GM12801 (cell line): ENCODE results near the gene TBC1D25.

Experiments
- TF ChIP-seq, protein P1 (sequence below): IDR thresholded peaks from one replicate; pipeline ENCODE4 v1.5.1; 2011; ENCODE audit warnings: control low read depth; ENCODE audit not compliant: insufficient read length; ENCODE audit errors: extremely low read depth

The TBC1D25 gene

DNA sequence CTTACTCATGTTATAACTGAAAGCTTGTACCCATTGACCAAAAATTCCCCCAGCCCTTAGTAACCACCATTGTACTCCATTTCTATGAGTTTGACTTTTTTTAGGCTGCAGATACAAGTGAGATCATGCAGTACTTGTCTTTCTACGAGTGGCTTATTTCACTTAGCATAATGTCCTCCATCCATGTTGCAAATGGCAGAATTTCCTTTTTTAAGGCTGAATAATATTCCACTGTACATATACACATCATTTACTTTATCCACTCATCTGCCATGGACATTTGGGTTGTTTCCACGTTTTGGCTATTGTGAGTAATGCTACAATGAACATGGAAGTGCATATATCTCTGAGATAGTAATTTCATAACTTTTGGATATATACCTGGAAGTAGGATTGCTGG, 45.2 kb downstream of the TBC1D25 start:
- TF ChIP-seq, protein P1, sequence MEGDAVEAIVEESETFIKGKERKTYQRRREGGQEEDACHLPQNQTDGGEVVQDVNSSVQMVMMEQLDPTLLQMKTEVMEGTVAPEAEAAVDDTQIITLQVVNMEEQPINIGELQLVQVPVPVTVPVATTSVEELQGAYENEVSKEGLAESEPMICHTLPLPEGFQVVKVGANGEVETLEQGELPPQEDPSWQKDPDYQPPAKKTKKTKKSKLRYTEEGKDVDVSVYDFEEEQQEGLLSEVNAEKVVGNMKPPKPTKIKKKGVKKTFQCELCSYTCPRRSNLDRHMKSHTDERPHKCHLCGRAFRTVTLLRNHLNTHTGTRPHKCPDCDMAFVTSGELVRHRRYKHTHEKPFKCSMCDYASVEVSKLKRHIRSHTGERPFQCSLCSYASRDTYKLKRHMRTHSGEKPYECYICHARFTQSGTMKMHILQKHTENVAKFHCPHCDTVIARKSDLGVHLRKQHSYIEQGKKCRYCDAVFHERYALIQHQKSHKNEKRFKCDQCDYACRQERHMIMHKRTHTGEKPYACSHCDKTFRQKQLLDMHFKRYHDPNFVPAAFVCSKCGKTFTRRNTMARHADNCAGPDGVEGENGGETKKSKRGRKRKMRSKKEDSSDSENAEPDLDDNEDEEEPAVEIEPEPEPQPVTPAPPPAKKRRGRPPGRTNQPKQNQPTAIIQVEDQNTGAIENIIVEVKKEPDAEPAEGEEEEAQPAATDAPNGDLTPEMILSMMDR, result no peak

GRCh38 chrX:48589482-48590162, 50.1 kb downstream of the TBC1D25 start:
- TF ChIP-seq, protein P1, result no peak

- TF ChIP-seq, protein P1, result no peak
Observed at GRCh38 chrX:48590203-48591103, 50.9 kb downstream of the TBC1D25 start.

DNA sequence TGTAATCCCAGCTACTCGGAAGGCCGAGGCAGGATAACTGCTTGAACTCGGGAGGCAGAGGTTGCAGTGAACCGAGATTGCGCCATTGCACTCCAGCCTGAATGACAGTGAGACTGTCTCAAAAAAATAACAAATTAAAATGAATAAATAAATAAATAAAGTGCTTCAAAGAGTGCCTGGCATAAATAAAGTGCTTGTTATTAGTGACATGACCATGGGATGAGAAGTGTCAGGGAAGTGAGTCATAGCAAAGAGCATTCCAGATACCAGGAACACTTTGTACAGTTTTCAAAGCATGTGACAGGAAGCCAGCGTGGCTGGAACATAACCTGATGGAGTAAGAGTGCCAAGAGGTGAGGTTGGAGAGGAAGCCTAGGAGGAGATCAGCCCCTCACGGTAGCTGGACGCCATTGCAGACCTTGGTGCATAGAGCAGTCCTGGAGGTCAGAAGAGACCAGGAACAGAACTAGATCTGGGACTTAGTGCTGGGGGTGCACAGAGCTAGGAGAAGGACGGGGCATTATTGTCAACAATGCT, 51.8 kb downstream of the TBC1D25 start:
- TF ChIP-seq, protein P1, result no peak

GRCh38 chrX:48592971-48593370, 53.5 kb downstream of the TBC1D25 start:
- TF ChIP-seq, protein P1, result no peak

- TF ChIP-seq, protein P1, result no peak
Observed at GRCh38 chrX:48595929-48596328, 56.4 kb downstream of the TBC1D25 start.
